Ovary (tissue), 9 donors: ENCODE data around the gene SCAMP5. TPM values are rescaled to one million over a fixed set of nuclear protein-coding genes. Genes with fewer than 3 reads are reported as not detected.

Experiments
- DNase-seq, 5 donors: peaks; one replicate each; pipeline ENCODE4 v3.0.0-alpha.2; 2019 to 2020
- H3K27ac ChIP-seq, 2 donors: fragments of 200-600 bp; one replicate each; pipeline versions ENCODE4 v1.5.1 to v1.8.0; 2019 to 2022
- H3K27me3 ChIP-seq: fragments of 200-600 bp; one replicate; pipeline ENCODE4 v1.8.0; 2022
- H3K36me3 ChIP-seq: fragments of 200-600 bp; sonication (generic); one replicate; pipeline ENCODE4 v1.5.1; 2019
- H3K4me1 ChIP-seq: one replicate; pipeline ENCODE4 v1.8.1; 2013; ENCODE audit warnings: mild to moderate bottlenecking, moderate library complexity; ENCODE audit not compliant: insufficient read depth
- H3K4me3 ChIP-seq: fragments of 200-600 bp; sonication (generic); one replicate; pipeline ENCODE4 v1.5.1; 2017
- H3K9me3 ChIP-seq, 2 donors: fragments of 200-600 bp in 1 of 2; sonication (generic) in 1 of 2; one replicate each; pipeline versions ENCODE4 v1.5.1 to v1.8.1; 2013 to 2019; ENCODE audit warnings: mild to moderate bottlenecking in 1 of 2, moderate library complexity in 1 of 2
- EP300 ChIP-seq: sonication (generic); formaldehyde crosslinking; IDR thresholded peaks from one replicate; pipeline ENCODE4 v1.6.1; 2017; ENCODE audit warnings: antibody characterized with exemption
- POLR2A ChIP-seq: fragments of 450-650 bp; IDR thresholded peaks from one replicate; pipeline ENCODE4 v1.6.1; 2017; ENCODE audit warnings: antibody characterized with exemption, mild to moderate bottlenecking, moderate library complexity
- WGBS, 3 donors: extraction: QIAGEN DNeasy Blood & Tissue Kit in 1 of 3; methylation state at CpG; one replicate each; pipeline versions ENCODE4 v1.1.5 to v1.1.7; 2013 to 2017; 5-methylcytosine and 5-hydroxymethylcytosine counted together
- intact Hi-C, 4 donors: fragments of 100-400 bp; cut with DNase I; formaldehyde crosslinking; loops; one replicate each; pipeline versions ENCODE4 v1.11.0 to v1.15.1; 2022 to 2023
- polyA plus RNA-seq, 2 donors: library from polyadenylated mRNA; stranded (reverse); fragments of 200-250 nt in 1 of 2; fragments of 350-450 nt in 1 of 2; fragmentation: Illumina TruSeq in 1 of 2; extraction: RNeasy Lipid Tissue Mini Kit (QIAGEN cat#74804) in 1 of 2; gene quantifications; one replicate each; pipeline ENCODE4 v1.2.3, GENCODE V29; 2013 to 2014
- total RNA-seq, 7 donors: library from RNA; depleted of rRNA in 2 of 7; stranded (reverse); fragments of >200 nt in 2 of 7; fragmentation: NEBNext Ultra II Directional in 3 of 7; extraction: Animal tissue kit (Norgen Biotek cat#: 25700) in 3 of 7; gene quantifications; one replicate each; pipeline versions ENCODE4 v1.1.0 to v1.2.4, GENCODE V29; 2016 to 2023
- TF ChIP-seq, protein P1 (sequence below), 3 donors: fragments of 450-650 bp in 2 of 3; fragments of 200-600 bp in 1 of 3; IDR thresholded peaks; one replicate each; pipeline versions ENCODE4 v1.5.1 to v1.8.0; 2016 to 2022; ENCODE audit warnings: antibody characterized with exemption in 3 of 3, mild to moderate bottlenecking in 1 of 3
- donor health status: DM: no; HTN: no; CAD: no; lungs with moderate emphysema.
- donor health status: DM: no; HTN: no; CAD: no.
- donor health status: Bipolar disorder and iron deficiency.
- donor health status: DM: yes; HTN: yes; CAD: no.
- donor health status: DM: no; HTN: no; CAD: no.
- donor health status: DM: yes; HTN: yes; CAD: no.

Gene SCAMP5
- total and polyA plus RNA-seq, 9 donors: 2.6 to 17.8 (median 5.7) TPM

DNA sequence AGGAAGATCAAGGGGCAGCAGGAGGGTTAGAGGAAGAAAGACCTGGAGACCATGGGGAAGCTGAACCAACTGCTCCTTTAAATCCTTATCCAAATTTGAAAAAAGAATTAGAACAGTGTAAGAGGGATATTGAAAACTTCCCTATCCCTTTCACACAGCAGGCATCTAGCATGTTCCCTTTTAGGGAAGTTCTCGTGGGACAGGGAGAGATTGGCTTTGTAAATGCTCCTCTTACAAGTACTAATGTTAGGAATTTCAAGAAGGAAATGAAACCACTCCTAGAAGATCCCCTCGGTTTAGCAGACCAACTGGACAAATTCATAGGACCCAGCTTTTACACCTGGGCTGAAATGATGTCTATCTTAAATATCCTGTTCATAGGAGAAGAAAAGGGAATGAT is 69.5 kb downstream of the SCAMP5 start:
- no peaks in the 10 kb centered on the region for H3K27me3 ChIP-seq
- peak overlapping the region; percentile 1 to 62 for H3K27ac ChIP-seq

DNA sequence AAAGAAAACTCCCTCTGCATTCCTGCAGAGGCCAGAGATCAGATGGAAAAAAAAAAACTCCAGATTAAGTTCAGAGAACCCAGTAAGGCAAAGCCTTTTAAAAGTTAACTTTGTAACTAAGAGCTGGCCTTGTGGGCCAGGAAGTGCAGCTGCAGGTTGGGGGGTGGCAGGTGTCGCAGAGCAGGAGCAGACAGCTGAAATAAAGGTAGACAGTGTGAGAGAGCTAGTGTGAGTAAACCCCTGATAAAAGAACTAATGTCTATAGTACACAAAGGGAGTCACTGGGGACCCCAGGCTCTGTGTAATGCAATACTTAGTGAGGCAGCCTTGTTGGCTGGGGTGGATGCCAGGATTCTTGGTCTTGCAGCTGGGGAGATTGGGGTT is 70.1 kb downstream of the SCAMP5 start:
- TF ChIP-seq POLR2A: no peak
- TF ChIP-seq, protein P1, sequence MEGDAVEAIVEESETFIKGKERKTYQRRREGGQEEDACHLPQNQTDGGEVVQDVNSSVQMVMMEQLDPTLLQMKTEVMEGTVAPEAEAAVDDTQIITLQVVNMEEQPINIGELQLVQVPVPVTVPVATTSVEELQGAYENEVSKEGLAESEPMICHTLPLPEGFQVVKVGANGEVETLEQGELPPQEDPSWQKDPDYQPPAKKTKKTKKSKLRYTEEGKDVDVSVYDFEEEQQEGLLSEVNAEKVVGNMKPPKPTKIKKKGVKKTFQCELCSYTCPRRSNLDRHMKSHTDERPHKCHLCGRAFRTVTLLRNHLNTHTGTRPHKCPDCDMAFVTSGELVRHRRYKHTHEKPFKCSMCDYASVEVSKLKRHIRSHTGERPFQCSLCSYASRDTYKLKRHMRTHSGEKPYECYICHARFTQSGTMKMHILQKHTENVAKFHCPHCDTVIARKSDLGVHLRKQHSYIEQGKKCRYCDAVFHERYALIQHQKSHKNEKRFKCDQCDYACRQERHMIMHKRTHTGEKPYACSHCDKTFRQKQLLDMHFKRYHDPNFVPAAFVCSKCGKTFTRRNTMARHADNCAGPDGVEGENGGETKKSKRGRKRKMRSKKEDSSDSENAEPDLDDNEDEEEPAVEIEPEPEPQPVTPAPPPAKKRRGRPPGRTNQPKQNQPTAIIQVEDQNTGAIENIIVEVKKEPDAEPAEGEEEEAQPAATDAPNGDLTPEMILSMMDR (IDR thresholded peaks at IDR 0.05): no peak
- TF ChIP-seq EP300: no peak
- H3K9me3 ChIP-seq: no peaks in the 10 kb centered on the region
- WGBS, 3 donors: 35 to 46% (median 38%) methylated on average over 1 of the region's 1 CpG
- DNase-seq: peak in 4 of 5 donors; percentile 50 to 65 (median 55)
- H3K36me3 ChIP-seq: no peaks in the 10 kb centered on the region
- intact Hi-C loops: loop anchor here in 3 of 4 donors (10.0 kb wide), 1 partner anchor 49 kb away; no protein-coding TSS in a partner anchor
- H3K4me1 ChIP-seq: peaks cover 22% of the 10 kb centered on the region
- no peak overlapping the region for H3K4me3 ChIP-seq
- peak overlapping the region; percentile 1 to 62 for H3K27ac ChIP-seq
- H3K27me3 ChIP-seq: no peaks in the 10 kb centered on the region

More for the DNA sequence above, 69.5 kb downstream of the SCAMP5 start:
- H3K4me3 ChIP-seq: no peak overlapping the region
- no peak for TF ChIP-seq EP300
- TF ChIP-seq, protein P1 (IDR thresholded peaks at IDR 0.05): no peak
- TF ChIP-seq POLR2A: no peak
- no peak for DNase-seq
- H3K36me3 ChIP-seq: no peaks in the 10 kb centered on the region
- intact Hi-C loops: loop anchor here in 3 of 4 donors (10.0 kb wide), 1 partner anchor 50 kb away; no protein-coding TSS in a partner anchor
- peaks cover 22% of the 10 kb centered on the region for H3K4me1 ChIP-seq
- WGBS, 3 donors: 7 to 12% (median 10%) methylated on average over 2 of the region's 2 CpGs
- no peaks in the 10 kb centered on the region for H3K9me3 ChIP-seq

DNA sequence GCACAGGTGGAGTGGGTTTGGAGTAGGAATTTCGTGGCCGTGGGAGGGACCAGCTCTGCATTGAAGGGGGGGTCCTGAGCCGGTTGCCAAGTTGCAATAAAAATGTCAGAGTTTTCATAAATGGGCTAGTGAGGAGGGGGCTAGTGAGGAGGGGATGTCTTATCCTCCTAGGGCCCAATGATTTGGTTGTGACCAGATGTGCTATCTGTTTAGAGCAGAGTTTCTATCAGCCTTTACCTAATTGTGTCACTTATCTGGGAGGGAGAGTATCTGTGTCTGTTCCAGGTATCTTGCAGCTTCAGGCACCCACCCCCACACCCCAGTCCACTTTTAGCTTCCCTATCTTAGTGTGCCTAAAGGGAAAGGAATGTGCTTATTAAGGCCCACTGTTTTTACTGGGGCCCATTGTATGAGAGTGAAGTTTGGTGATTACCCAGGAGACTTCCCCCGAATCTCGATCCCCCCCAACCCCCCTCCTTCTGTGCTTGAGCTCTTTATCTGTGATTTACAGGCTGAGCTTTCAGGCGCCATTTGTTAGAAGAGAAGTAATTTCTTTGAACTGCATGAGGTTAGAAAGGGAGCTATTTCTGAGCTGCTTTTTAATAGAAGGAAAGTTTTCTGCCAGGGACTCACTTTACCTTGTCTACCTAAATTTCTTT is 70.6 kb downstream of the SCAMP5 start:
- intact Hi-C loops: loop anchor here in 3 of 4 donors (10.0 kb wide), 1 partner anchor 49 kb away; no protein-coding TSS in a partner anchor
- Histone ChIP-seq H3K36me3 (no peaks in the 10 kb centered on the region), H3K27ac (peak overlapping the region; percentile 1 to 62), H3K4me3 (no peak overlapping the region), H3K4me1 (peaks cover 22% of the 10 kb centered on the region), H3K9me3 (no peaks in the 10 kb centered on the region), H3K27me3 (no peaks in the 10 kb centered on the region)
- TF ChIP-seq, protein P1 (IDR thresholded peaks at IDR 0.05): no peak
- TF ChIP-seq POLR2A (no peak), EP300 (no peak)
- peak in 1 of 5 donors; percentile 36 for DNase-seq
- WGBS, 3 donors: 11 to 22% (median 17%) methylated on average over 6 of the region's 6 CpGs

DNA sequence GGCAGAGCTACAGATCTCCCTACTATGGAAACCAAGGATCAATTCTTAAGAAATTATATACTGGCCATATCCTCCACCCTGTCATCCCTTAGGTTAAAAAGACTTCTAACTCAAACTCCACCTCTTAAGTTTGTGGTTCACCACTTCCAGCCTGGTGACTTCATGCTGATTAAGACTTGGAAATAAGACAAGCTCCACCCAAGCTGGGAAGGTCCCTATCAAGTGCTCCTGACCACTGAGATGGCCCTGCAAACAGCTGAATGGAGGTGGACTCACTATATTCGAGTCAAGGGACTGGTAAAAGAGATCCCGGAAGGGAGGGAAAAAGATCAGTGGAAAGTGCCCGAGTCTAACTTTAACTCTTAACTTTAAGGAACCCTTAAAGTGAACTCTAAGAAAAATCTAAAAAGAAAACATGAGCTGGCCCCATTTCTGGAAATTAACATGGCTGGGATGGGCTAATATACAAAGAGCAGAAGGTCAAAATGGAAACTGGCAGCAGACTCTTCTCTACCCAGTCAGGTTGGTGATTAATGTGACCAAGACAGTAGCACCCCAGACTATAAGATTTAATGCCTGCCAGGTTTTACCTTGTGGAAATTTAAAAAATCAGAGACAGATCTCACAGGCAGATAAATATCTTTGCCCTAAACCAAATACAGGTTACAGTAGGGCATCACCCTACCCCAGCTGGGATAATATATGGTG is 71.9 kb downstream of the SCAMP5 start:
- Histone ChIP-seq H3K4me1 (peaks cover 22% of the 10 kb centered on the region), H3K9me3 (no peaks in the 10 kb centered on the region), H3K4me3 (no peak overlapping the region), H3K36me3 (no peaks in the 10 kb centered on the region), H3K27me3 (no peaks in the 10 kb centered on the region), H3K27ac (peak overlapping the region in 1 of 2 donors; percentile 4)
- TF ChIP-seq, protein P1 (IDR thresholded peaks at IDR 0.05): no peak
- TF ChIP-seq POLR2A (no peak), EP300 (no peak)
- 41 to 62% (median 53%) methylated on average over 3 of the region's 3 CpGs for WGBS, 3 donors
- DNase-seq: peak in 1 of 5 donors; percentile 13
- intact Hi-C loops: loop anchor here in 3 of 4 donors (10.0 kb wide), 1 partner anchor 48 kb away; no protein-coding TSS in a partner anchor
